ENCODE measurements around the gene CNTN1. TPM values are rescaled to one million over a fixed set of nuclear protein-coding genes. Genes with fewer than 3 reads are reported as not detected.

Gene CNTN1
- polyA plus RNA-seq (2012; ENCODE audit: missing spikeins) = not detected

GRCh38 chr12:40691913-40692764 lies at the start of gene CNTN1:
CNTN1 (plus strand) TSS chr12:40692439.
- TF ChIP-seq POLR2AphosphoS5 (IDR thresholded peaks at IDR 0.05; ENCODE audit: low read depth, low read length) = no peak
- TF ChIP-seq TAF1 (IDR thresholded peaks at IDR 0.05; ENCODE audit: borderline replicate concordance, low read depth, low read length) = no peak
- no peak for TF ChIP-seq POLR2A (IDR thresholded peaks at IDR 0.05; ENCODE audit: low read depth, low read length)
- FAIRE-seq (no peak), DNase-seq (ENCODE audit: insufficient read length) (no peak)

- no peak for FAIRE-seq
- DNase-seq (ENCODE audit: insufficient read length) = no peak
- TF ChIP-seq TAF1 (IDR thresholded peaks at IDR 0.05; ENCODE audit: borderline replicate concordance, low read depth, low read length) (no peak), POLR2AphosphoS5 (IDR thresholded peaks at IDR 0.05; ENCODE audit: low read depth, low read length) (no peak), POLR2A (IDR thresholded peaks at IDR 0.05; ENCODE audit: low read depth, low read length) (no peak)
Measured at GRCh38 chr12:40643506-40643905, 48.7 kb upstream of the CNTN1 start.

GRCh38 chr12:40643976-40644375 lies 48.3 kb upstream of the CNTN1 start:
- FAIRE-seq = no peak
- no peak for DNase-seq (ENCODE audit: insufficient read length)
- no peak for TF ChIP-seq POLR2AphosphoS5 (IDR thresholded peaks at IDR 0.05; ENCODE audit: low read depth, low read length)

- DNase-seq (ENCODE audit: insufficient read length) = no peak
- TF ChIP-seq POLR2AphosphoS5 (IDR thresholded peaks at IDR 0.05; ENCODE audit: low read depth, low read length) (no peak), POLR2A (IDR thresholded peaks at IDR 0.05; ENCODE audit: low read depth, low read length) (no peak), TAF1 (IDR thresholded peaks at IDR 0.05; ENCODE audit: borderline replicate concordance, low read depth, low read length) (no peak)
- no peak for FAIRE-seq
Measured at GRCh38 chr12:40644708-40645107, 47.5 kb upstream of the CNTN1 start.

- no peak for TF ChIP-seq POLR2A (IDR thresholded peaks at IDR 0.05; ENCODE audit: low read depth, low read length)
- no peak for TF ChIP-seq TAF1 (IDR thresholded peaks at IDR 0.05; ENCODE audit: borderline replicate concordance, low read depth, low read length)
- no peak for TF ChIP-seq POLR2AphosphoS5 (IDR thresholded peaks at IDR 0.05; ENCODE audit: low read depth, low read length)
- FAIRE-seq (no peak), DNase-seq (ENCODE audit: insufficient read length) (no peak)
Measured at GRCh38 chr12:40645361-40645760, 46.9 kb upstream of the CNTN1 start.

GRCh38 chr12:40646456-40646855 lies 45.8 kb upstream of the CNTN1 start:
- no peak for DNase-seq (ENCODE audit: insufficient read length)
- no peak for FAIRE-seq
- TF ChIP-seq POLR2A (IDR thresholded peaks at IDR 0.05; ENCODE audit: low read depth, low read length) (no peak), POLR2AphosphoS5 (IDR thresholded peaks at IDR 0.05; ENCODE audit: low read depth, low read length) (no peak), TAF1 (IDR thresholded peaks at IDR 0.05; ENCODE audit: borderline replicate concordance, low read depth, low read length) (no peak)

GRCh38 chr12:40646911-40647310 lies 45.3 kb upstream of the CNTN1 start:
- DNase-seq (ENCODE audit: insufficient read length) (no peak), FAIRE-seq (no peak)
- TF ChIP-seq TAF1 (IDR thresholded peaks at IDR 0.05; ENCODE audit: borderline replicate concordance, low read depth, low read length) = no peak
- no peak for TF ChIP-seq POLR2AphosphoS5 (IDR thresholded peaks at IDR 0.05; ENCODE audit: low read depth, low read length)
- no peak for TF ChIP-seq POLR2A (IDR thresholded peaks at IDR 0.05; ENCODE audit: low read depth, low read length)

GRCh38 chr12:40647651-40648050 lies 44.6 kb upstream of the CNTN1 start:
- TF ChIP-seq TAF1 (IDR thresholded peaks at IDR 0.05; ENCODE audit: borderline replicate concordance, low read depth, low read length) = no peak
- no peak for TF ChIP-seq POLR2A (IDR thresholded peaks at IDR 0.05; ENCODE audit: low read depth, low read length)
- TF ChIP-seq POLR2AphosphoS5 (IDR thresholded peaks at IDR 0.05; ENCODE audit: low read depth, low read length) = no peak
- DNase-seq (ENCODE audit: insufficient read length) (no peak), FAIRE-seq (no peak)

- TF ChIP-seq POLR2A (IDR thresholded peaks at IDR 0.05; ENCODE audit: low read depth, low read length) (no peak), TAF1 (IDR thresholded peaks at IDR 0.05; ENCODE audit: borderline replicate concordance, low read depth, low read length) (no peak), POLR2AphosphoS5 (IDR thresholded peaks at IDR 0.05; ENCODE audit: low read depth, low read length) (no peak)
- no peak for DNase-seq (ENCODE audit: insufficient read length)
- FAIRE-seq = no peak
Measured at GRCh38 chr12:40648519-40648918, 43.7 kb upstream of the CNTN1 start.

GRCh38 chr12:40650038-40650704 lies 42.1 kb upstream of the CNTN1 start:
- TF ChIP-seq POLR2A (IDR thresholded peaks at IDR 0.05; ENCODE audit: low read depth, low read length) (no peak), POLR2AphosphoS5 (IDR thresholded peaks at IDR 0.05; ENCODE audit: low read depth, low read length) (no peak), TAF1 (IDR thresholded peaks at IDR 0.05; ENCODE audit: borderline replicate concordance, low read depth, low read length) (no peak)
- no peak for DNase-seq (ENCODE audit: insufficient read length)
- no peak for FAIRE-seq

GRCh38 chr12:40655451-40655850 lies 36.8 kb upstream of the CNTN1 start:
- no peak for FAIRE-seq
- no peak for DNase-seq (ENCODE audit: insufficient read length)
- no peak for TF ChIP-seq POLR2AphosphoS5 (IDR thresholded peaks at IDR 0.05; ENCODE audit: low read depth, low read length)
- no peak for TF ChIP-seq POLR2A (IDR thresholded peaks at IDR 0.05; ENCODE audit: low read depth, low read length)
- no peak for TF ChIP-seq TAF1 (IDR thresholded peaks at IDR 0.05; ENCODE audit: borderline replicate concordance, low read depth, low read length)

GRCh38 chr12:40662366-40662765 lies 29.9 kb upstream of the CNTN1 start:
- DNase-seq (ENCODE audit: insufficient read length) (no peak), FAIRE-seq (no peak)
- no peak for TF ChIP-seq TAF1 (IDR thresholded peaks at IDR 0.05; ENCODE audit: borderline replicate concordance, low read depth, low read length)
- no peak for TF ChIP-seq POLR2A (IDR thresholded peaks at IDR 0.05; ENCODE audit: low read depth, low read length)
- TF ChIP-seq POLR2AphosphoS5 (IDR thresholded peaks at IDR 0.05; ENCODE audit: low read depth, low read length) = no peak
